Forelimb muscle (tissue), 1 donor: ENCODE measurements around the gene SMURF1. TPM values are rescaled to one million over a fixed set of nuclear protein-coding genes. Genes with fewer than 3 reads are reported as not detected.

Experiments used
- DNase-seq: peaks from one replicate; pipeline ENCODE4 v3.0.0-alpha.2; 2013; ENCODE audit warnings: low read depth
- polyA plus RNA-seq: library from polyadenylated mRNA; unstranded; fragments of 120-200 nt; gene quantifications from one replicate; pipeline ENCODE4 v1.2.1, GENCODE V29; 2013; ENCODE audit not compliant: insufficient read length

The SMURF1 gene
- polyA plus RNA-seq, 1 donor, result 8.8 TPM

DNA sequence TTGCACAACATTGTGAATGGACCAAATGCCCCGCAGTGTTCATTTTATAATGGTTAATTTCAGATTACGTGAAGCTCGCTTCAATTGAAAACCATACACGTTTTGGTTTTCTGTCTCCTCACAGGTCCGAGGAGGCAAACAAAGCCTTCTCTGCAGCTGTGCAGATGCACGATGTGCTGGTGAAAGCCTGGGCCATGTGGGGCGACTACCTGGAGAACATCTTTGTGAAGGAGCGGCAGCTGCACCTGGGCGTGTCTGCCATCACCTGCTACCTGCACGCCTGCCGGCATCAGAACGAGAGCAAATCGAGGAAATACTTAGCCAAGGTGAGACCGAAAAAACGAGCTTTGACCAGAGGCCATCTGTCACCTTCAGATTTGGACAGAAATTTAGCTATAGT lies 155.3 kb downstream of the SMURF1 start:
- no peak for DNase-seq

GRCh38 chr7:98985945-98986344 lies 158.0 kb downstream of the SMURF1 start:
- DNase-seq, result no peak

- DNase-seq, result no peak
Observed at GRCh38 chr7:98985406-98985805, 158.5 kb downstream of the SMURF1 start.

- no peak for DNase-seq
Observed at GRCh38 chr7:98984126-98984525, 159.8 kb downstream of the SMURF1 start.

DNA sequence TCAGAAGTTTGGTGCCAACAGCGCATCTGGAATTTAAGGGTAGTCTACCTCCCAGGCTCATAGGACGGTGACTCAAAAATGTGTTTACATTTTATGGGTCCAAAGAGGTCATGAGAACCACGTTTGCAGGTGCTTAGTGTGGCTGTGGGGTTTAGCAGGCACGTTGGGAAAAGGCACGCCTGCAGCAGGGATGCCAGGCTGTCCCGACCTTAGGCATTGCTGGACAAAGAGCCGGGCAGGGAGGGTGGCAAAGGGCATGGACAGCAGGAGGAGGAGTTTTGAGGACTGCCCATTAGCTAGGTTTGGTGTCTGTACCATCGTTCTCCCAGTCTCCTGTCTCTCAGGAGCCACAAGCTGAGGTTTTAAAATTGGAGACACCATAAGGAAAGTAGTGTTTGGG lies 161.2 kb downstream of the SMURF1 start:
- DNase-seq, result no peak

GRCh38 chr7:98981701-98982100 lies 162.2 kb downstream of the SMURF1 start:
- DNase-seq, result no peak

DNA sequence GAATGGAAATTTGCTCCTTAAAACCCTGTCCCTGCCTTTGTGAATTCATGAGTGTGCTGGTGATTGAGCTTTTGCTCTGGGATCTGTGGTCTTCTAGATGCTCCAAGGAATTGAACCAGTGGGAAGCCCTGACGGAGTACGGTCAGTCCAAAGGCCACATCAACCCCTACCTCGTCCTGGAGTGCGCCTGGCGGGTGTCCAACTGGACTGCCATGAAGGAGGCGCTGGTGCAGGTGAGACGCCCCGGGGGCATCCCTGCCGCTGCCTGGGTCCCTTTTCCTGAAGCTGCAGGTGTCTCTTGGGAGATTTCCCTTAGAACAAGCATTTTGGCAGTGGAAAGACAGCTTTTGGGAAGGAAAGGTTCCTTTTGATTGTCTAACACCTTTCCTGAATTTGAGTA lies 165.2 kb downstream of the SMURF1 start:
- DNase-seq, result no peak

Other genes starting within 250 kb of the SMURF1 start
- gene KPNA7, start 64.0 kb upstream of the SMURF1 start, polyA plus RNA-seq, result not detected
- 0.18 TPM for gene MYH16, start 128.7 kb upstream of the SMURF1 start, polyA plus RNA-seq
- 55.8 TPM for gene ARPC1A, start 181.8 kb upstream of the SMURF1 start, polyA plus RNA-seq
- 35.0 TPM for gene ARPC1B, start 230.6 kb upstream of the SMURF1 start, polyA plus RNA-seq